Spleen (tissue), 7 donors: ENCODE measurements around the gene ARL6IP4.

Source experiments
- POLR2A ChIP-seq, 3 donors: fragments of 450-650 bp; IDR thresholded peaks; one replicate each; pipeline ENCODE4 v1.5.1; 2017; ENCODE audit warnings: antibody characterized with exemption in 3 of 3, mild to moderate bottlenecking in 1 of 3
- POLR2AphosphoS5 ChIP-seq, 3 donors: sonication (generic); formaldehyde crosslinking; IDR thresholded peaks; one replicate each; pipeline ENCODE4 v1.5.1; 2017; ENCODE audit warnings: antibody characterized with exemption in 3 of 3
- TF ChIP-seq, protein P1 (sequence below), 11 experiments: fragments of 200-600 bp in 7 of 11; fragments of 450-650 bp in 4 of 11; sonication (generic) in 4 of 11; IDR thresholded peaks in 8 of 11; conservative IDR thresholded peaks in 3 of 11; 1 replicate in 7 of 11; 2 replicates in 4 of 11; pipeline versions ENCODE4 v1.4.0 to v1.8.0; 2016 to 2021; ENCODE audit warnings: antibody characterized with exemption in 11 of 11, inconsistent platforms in 4 of 11, mild to moderate bottlenecking in 1 of 11
- donor health status: DM: no; HTN: no; CAD: no; lungs with moderate emphysema.
- donor health status: DM: no; HTN: no; CAD: no.
- donor health status: DM: no; HTN: no; CAD: no.

DNA sequence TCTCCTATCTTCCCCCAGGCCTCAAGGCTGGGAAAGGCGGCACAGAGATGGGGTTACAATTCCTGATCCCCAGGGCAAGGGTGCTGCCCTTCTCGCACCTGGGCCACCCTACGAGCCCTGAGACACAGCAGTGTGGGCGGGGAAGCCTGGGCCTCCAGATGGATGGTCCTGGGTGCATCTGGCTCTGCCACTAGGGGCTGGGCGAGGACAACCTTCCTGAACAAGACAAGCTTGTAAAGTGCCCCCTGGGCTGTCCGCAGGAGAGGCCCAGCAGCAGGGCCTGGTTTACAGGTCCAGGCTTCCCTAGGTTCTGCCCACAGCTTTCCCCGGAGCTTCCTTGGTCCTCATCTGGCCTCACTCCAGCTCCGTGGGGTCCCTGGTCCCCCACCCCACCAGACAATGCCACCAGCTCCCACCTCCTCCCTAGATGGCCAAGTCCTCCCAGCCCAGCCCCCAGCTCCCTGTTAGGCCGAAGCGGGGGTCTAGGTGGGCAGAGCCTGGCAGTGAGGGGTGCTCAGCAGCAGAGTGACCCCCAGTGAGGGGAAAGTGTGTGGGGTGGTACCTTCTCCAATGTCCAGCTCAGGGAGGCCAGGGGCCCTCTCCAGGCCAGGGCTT lies 8.9 kb downstream of the ARL6IP4 start:
- no peak for TF ChIP-seq POLR2AphosphoS5 (IDR thresholded peaks at IDR 0.05)
- TF ChIP-seq, protein P1, sequence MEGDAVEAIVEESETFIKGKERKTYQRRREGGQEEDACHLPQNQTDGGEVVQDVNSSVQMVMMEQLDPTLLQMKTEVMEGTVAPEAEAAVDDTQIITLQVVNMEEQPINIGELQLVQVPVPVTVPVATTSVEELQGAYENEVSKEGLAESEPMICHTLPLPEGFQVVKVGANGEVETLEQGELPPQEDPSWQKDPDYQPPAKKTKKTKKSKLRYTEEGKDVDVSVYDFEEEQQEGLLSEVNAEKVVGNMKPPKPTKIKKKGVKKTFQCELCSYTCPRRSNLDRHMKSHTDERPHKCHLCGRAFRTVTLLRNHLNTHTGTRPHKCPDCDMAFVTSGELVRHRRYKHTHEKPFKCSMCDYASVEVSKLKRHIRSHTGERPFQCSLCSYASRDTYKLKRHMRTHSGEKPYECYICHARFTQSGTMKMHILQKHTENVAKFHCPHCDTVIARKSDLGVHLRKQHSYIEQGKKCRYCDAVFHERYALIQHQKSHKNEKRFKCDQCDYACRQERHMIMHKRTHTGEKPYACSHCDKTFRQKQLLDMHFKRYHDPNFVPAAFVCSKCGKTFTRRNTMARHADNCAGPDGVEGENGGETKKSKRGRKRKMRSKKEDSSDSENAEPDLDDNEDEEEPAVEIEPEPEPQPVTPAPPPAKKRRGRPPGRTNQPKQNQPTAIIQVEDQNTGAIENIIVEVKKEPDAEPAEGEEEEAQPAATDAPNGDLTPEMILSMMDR (IDR thresholded peaks at IDR 0.05 in 8 of 11, conservative IDR thresholded peaks at IDR 0.05 in 3 of 11) = no peak
- no peak for TF ChIP-seq POLR2A (IDR thresholded peaks at IDR 0.05)
